HG03060 (cell line): ENCODE data around the gene CXCR2.
"Not testable (repeated sequence)": the region's sequence is repeated elsewhere in the genome, so short reads cannot be mapped to it uniquely, and the experiment has no call there.

ENCODE experiments used
- ATAC-seq: cut with Tn5 transposase; IDR thresholded peaks from one replicate; pipeline ENCODE4 v1.9.1; 2021; ENCODE audit warnings: low read depth, moderate number of reproducible peaks; ENCODE audit not compliant: unreplicated experiment

The CXCR2 gene

DNA sequence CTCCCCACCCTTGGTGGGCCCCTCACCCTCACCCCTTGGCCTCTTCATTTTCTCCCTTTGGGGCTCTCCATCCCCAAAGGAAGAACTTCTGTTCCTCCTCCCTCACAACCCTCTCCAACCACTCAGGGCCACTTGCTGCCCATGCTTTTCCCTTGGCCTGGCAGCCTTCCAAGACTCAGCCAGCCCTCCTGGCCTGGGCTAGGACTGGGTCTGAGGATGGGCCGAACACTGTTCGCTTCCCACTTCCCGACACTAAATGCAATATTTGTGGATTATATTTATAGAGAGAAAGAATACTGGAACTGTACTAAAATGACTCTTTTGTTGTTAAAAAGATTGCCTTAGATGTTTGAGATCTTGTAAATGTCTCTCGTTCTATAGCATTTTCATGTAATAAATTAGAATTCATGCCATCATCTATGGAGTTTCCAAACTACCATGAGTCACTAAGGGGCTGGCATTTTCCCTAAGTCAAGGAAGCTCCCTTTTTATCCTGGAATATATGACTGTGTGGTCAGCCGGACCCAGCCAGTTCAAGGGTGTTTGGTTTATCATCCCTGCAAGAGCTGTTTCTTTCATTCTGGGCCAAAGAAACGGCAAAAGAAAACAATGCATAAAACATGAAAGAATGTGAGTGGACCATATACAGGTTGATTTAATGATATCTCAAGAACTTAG is 3.8 kb downstream of the CXCR2 start:
- no peak for ATAC-seq

- no peak for ATAC-seq
These were observed 4.5 kb downstream of the CXCR2 start for GRCh38 chr2:218130377-218130776.

- no peak for ATAC-seq
These were observed 5.0 kb downstream of the CXCR2 start for GRCh38 chr2:218130822-218131221.

- ATAC-seq, result no peak
These were observed 11.7 kb downstream of the CXCR2 start for GRCh38 chr2:218137514-218137913.

DNA sequence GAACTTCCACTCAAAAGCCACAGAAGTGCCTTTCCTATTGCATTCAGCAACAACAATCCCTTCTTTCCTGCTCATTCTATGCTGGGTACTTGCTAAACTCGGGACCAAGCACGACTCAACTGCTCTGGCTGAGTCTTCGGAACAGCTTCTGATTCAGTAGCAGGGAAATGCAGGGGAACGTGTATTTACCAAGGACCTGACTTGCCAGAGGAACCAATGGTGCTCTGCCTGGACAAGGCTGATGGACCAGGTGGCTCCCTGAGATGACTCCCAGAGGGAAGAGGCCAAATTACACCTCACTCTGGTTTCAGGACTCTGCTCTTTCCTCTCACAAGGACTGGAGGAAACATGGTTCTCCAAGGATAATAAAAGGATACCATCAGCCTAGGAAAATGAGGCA is 12.2 kb downstream of the CXCR2 start:
- no peak for ATAC-seq

DNA sequence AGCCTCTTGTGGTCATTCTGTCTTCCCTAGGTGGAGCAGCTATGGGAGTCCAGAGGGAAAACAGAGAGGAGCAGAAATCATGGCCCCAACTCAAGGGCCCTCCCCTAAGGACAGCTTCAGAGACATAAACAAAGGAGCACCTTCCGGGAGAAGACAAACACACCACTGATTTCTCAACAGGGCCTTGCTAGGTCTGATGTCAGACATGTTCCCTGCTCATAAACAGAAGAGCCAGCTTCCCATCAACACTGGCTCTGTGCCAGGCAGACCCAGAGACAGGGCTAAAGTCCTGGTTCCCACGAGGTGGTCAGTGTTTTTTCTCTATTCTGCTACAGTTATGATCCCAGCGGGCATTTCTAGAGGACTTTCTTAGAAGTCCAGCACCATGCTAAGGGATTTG is 19.3 kb downstream of the CXCR2 start:
- no peak for ATAC-seq

DNA sequence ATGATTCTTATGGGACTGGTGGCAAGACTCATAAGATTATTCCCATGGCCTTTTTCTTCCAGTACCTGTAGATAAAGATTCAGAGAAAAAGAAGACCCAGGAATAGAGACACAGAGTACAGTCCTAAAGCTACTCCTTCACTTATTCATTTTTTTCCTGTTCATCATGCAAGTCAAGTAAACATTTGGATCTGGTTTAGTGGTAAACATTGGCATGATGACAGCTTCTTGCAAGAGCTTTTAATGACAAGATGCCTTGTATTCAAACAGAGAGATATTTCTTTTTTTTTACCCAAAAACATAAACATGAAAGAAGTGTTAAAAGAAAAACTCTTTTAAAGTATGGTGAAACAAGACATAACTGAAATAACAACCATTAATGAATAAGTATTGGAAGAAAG is 20.2 kb downstream of the CXCR2 start:
- ATAC-seq, result no peak

- ATAC-seq, result no peak
These were observed 23.3 kb downstream of the CXCR2 start for GRCh38 chr2:218149098-218149497.

GRCh38 chr2:218149848-218150440 is 24.1 kb downstream of the CXCR2 start:
- ATAC-seq, result no peak

DNA sequence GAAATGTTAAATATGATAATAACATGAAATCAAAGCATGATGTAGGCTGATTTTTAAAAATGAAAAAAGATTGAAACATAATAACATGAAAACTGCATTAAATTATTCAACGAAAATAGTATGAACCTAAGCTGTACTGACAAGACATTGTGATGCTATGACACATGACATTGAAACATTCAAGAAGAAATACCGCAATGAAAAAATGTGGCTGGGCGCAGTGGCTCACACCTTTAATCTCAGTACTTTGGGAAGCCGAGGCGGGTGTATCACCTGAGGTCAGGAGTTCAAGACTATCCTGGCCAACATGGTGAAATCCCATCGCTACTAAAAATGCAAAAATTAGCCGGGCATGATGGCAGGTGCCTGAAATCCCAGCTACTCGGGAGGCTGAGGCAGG is 26.3 kb downstream of the CXCR2 start:
- ATAC-seq, result no peak

DNA sequence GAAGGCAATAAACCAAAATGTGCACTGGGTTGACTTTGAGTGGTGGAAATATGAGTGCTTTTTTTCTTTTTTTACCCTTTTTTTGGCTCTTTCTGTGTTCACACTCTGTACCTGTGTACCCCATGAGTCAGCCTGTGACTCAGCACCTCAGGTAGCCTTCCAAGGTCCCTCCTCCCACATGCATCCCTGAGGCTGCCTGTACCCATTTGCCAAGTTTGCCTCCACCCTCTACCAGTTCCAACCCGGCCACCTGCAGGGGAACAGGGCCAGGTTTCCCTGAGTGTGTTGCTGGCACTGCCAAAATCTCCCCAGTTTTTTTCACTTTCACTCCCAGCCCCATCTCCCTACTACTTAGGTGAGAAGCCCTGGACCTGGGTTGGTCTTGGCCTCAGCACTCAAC is 26.9 kb downstream of the CXCR2 start:
- ATAC-seq, result no peak

- ATAC-seq, result no peak
These were observed 30.2 kb downstream of the CXCR2 start for GRCh38 chr2:218155953-218156479.

- ATAC-seq, result no peak
These were observed 35.8 kb downstream of the CXCR2 start for GRCh38 chr2:218161644-218162043.

DNA sequence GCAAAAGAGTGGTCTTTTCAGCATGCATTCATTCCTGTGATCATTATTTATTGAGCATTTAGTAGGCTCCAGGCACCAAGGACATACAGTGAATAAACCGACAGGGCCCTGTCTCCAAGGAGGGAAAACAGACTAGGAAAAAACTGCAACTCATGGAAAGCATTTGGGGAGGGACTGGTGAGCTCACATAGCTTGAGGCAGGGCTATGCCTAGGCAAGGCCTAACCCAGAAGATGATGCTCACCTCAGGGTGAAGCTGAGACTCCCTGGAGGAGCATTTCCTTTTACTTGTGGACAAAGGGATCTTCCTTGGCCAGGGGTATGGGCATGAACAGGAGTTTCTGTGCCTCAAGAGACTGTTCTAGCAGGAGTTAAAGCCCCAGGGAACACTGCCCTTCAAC is 37.0 kb downstream of the CXCR2 start:
- ATAC-seq, result no peak

GRCh38 chr2:218166791-218167190 is 41.0 kb downstream of the CXCR2 start, which contains the start of gene CXCR1:
Gene CXCR1, minus strand, starts transcription at chr2:218166962. Its CDS starts 1,751 bp downstream, at chr2:218165211.
- no peak for ATAC-seq

DNA sequence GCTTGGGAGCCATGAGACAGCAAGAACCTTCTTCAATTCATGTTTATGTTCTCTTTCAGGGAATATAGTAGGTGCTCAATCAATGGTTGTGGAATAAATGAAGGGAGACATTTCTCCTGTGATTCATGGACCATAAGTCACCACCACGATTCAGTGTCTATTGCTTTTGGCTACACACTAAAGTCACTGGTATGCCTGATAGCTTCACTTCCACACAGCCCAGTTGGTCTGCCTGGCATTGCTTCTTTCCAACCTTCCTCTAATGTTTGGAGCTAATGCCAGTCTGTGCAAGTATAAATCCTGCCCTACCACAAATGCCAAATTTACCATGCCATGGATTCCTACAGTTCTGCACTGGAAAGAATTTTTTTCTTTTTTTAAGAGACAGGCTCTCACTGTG is 42.2 kb downstream of the CXCR2 start:
- ATAC-seq, result no peak

- no peak for ATAC-seq
These were observed 43.0 kb downstream of the CXCR2 start for GRCh38 chr2:218168635-218169462.

DNA sequence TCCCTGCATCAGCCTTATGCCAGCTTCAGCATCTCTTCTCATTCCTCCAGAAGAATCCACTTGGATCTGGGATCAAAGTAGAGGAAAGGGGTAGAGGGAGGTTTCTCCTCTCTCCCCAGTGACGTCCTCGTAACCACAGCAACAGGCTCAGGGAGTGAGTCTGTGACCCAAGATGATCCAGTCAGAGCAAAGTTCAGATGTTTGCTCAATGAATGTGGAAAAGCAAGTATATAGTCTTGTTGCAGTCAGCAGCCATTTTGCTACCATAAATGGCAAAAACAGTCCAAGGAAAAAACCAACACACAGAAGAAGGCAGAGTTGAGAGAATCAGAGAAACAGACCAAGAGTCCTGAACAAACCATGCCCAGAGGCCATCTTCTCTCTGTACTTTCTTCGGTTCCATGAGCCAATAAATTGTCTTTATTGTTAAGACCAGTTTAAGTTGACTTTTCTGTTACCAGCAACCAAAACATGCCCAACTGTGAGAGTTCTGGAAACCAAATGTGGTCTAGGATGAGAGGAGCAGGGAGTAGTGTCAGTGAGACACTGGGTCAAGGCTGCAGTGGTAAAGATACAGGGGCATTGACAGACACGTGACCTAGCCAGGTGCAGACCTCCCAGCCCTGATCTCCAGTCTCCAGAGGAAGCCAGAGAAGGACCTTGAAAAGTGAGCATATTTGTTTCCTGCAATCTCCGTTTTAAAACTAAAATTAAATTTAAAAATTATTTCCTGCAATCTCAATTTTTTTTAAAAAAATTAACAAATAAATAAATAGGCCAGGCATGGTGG is 44.1 kb downstream of the CXCR2 start:
- ATAC-seq, result no peak

DNA sequence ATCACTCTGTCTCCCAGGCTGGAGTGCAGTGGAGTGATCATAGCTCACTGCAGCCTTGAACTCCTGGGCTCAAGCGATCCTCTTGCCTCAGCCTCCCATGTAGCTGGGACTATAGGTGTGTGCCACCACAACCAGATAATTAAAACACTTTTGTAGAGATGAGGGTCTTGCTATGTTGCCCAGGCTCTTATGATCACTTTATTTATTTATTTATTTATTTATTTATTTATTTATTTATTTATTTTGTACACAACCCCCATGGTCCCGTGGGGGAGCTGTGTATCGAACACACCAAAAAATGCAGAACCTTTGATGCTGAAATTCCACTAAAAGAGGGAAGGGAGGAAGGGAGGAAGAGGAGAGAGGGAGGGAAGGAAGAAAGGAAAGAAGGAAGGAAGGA is 45.9 kb downstream of the CXCR2 start:
- ATAC-seq, result not testable (repeated sequence)

DNA sequence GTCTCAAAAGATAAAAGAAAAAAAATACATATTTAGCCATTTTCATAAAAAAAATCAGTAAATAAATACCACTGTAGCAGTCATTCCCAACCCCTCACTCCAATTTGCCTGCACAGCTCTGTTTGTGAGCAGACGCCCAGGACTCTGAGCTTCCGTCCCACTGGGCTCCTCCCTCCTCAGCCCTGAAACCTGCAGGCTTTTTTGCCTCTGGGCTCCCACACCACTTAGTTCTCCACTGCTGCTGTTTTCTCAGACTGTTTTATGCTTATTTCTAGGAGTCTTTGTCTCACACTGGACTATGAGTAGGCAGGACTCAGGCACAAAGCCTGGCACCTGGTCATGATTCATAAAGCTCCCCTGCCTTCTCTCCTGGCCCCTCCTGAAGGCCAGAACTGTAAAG is 47.0 kb downstream of the CXCR2 start:
- ATAC-seq, result no peak

DNA sequence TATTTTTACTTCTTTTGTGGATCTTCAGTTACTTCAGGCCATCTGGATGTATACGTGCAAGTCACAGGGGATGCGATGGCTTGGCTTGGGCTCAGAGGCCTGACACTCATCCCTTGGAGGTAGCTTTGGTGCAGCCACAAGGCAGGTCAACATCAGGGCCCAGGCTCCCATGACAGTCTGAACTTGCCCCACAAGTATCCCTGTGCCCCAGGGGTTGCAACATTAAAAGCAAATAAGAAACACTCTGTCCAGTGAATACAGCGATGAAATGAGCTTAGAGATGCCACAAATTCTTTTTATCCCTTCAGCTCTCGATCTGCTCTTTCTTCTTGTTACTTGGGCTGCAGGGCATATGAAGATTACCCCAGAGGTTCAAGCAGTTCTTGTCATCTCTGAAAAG is 54.0 kb downstream of the CXCR2 start:
- no peak for ATAC-seq
